IPS-NIHi7 (cell line): ENCODE measurements around the gene SSR3.

Experiments used
- DNase-seq: peaks from one replicate; pipeline ENCODE4 v3.0.0; 2012; ENCODE audit warnings: mixed read lengths; ENCODE audit errors: extremely low spot score

The SSR3 gene

GRCh38 chr3:156491192-156491591 is 63.7 kb downstream of the SSR3 start:
- DNase-seq = no peak
